ENCODE measurements around the gene NPB. TPM values are rescaled to one million over a fixed set of nuclear protein-coding genes. Genes with fewer than 3 reads are reported as not detected.
A peak's percentile ranks its signal among the peaks of the same experiment; 100 is the strongest.

The NPB gene
- total and polyA plus RNA-seq, 2 of the 8 experiments (the other 6 are each of a cell fraction or from before 2014, with no cell fraction given) = 1.5 to 2.5 TPM

- Histone ChIP-seq H3K27me3 (replicated peaks in 1 of 4; ENCODE audit: control insufficient read depth in 3 of 4, extremely low read depth in 1 of 4, insufficient read depth in 3 of 4, low read length in 3 of 4) (no peaks in the 10 kb centered on the region), H3K27ac (ENCODE audit: low read depth, low read length) (no peak overlapping the region), H4K5ac (ENCODE audit: insufficient read length, low read depth, low read length) (no peak overlapping the region)
These were observed 17.5 kb upstream of the NPB start for GRCh38 chr17:81884520-81884919.

More at GRCh38 chr17:81884520-81884919, 17.5 kb upstream of the NPB start:
- TF ChIP-seq POLR2AphosphoS5 (IDR thresholded peaks at IDR 0.05; ENCODE audit: low read depth, low read length) = 0 out of 2 replicates have a peak, but pooled peaks have one; percentile 50
- no peak for TF ChIP-seq ZNF274 (IDR thresholded peaks at IDR 0.05; ENCODE audit: borderline replicate concordance, extremely low read depth, low read length)
- TF ChIP-seq TEAD4 (IDR thresholded peaks at IDR 0.05; ENCODE audit: low read depth, low read length) = no peak
- TF ChIP-seq CHD1 (IDR thresholded peaks at IDR 0.05; ENCODE audit: low read depth, low read length) = no peak
- no peak overlapping the region for H2BK5ac ChIP-seq (ENCODE audit: low read depth, low read length)
- H2BK120ac ChIP-seq (replicated peaks; ENCODE audit: low read depth, low read length) = no peak overlapping the region
- H3K4me2 ChIP-seq (ENCODE audit: insufficient read depth in 1 of 2, low read depth in 2 of 2, low read length in 2 of 2) = no peak overlapping the region
- CTCF ChIA-PET (ENCODE audit: partially characterized antibody) = interaction anchor here (0.8 to 3.9 kb wide), 2 partner anchors 15 to 62 kb away, joined by 3 to 24 read pairs; partner anchors contain the start of gene ARHGDIA
- no peak overlapping the region for H3K4ac ChIP-seq (replicated peaks; ENCODE audit: insufficient read length, low read depth, low read length)
- H3K56ac ChIP-seq (replicated peaks; ENCODE audit: insufficient read length, low read depth, low read length) = no peak overlapping the region
- H3K36me3 ChIP-seq (ENCODE audit: control insufficient read depth in 2 of 4, insufficient read depth in 4 of 4, low read length in 3 of 4) = peaks cover 31 to 60% (median 38%) of the 10 kb centered on the region in 4 experiments
- peaks cover 13% of the 10 kb centered on the region for H3K79me1 ChIP-seq (ENCODE audit: low read depth, low read length)
- no peak overlapping the region for H2AFZ ChIP-seq (ENCODE audit: low read length)
- H3K9me3 ChIP-seq (ENCODE audit: insufficient read depth in 2 of 2, low read depth in 1 of 2, low read length in 1 of 2) = no peaks in the 10 kb centered on the region
- H4K8ac ChIP-seq (ENCODE audit: extremely low read depth, insufficient read depth, low read length) = no peak overlapping the region
- H2AK5ac ChIP-seq (ENCODE audit: low read depth, low read length) = no peak overlapping the region
- H3K9ac ChIP-seq (replicated peaks in 1 of 4; ENCODE audit: extremely low read depth in 1 of 4, low read depth in 3 of 4, low read length in 3 of 4) = no peak overlapping the region
- H4K20me1 ChIP-seq (replicated peaks in 1 of 2; ENCODE audit: control insufficient read depth in 1 of 2, insufficient read depth in 2 of 2, low read length in 2 of 2) = peaks cover 19 to 23% of the 10 kb centered on the region in 2 experiments
- H2BK12ac ChIP-seq (ENCODE audit: low read depth, low read length) = no peak overlapping the region
- POLR2A ChIA-PET (ENCODE audit: partially characterized antibody) = interaction anchor here (0.7 to 12.3 kb wide), 15 partner anchors 8 to 176 kb away, joined by 3 to 151 read pairs (median 4); partner anchors contain the start of genes ARHGDIA, CENPX, NPB and P4HB
- H3K4me1 ChIP-seq (replicated peaks in 1 of 4; ENCODE audit: control insufficient read depth in 3 of 4, insufficient read depth in 4 of 4, low read length in 3 of 4) = no peaks in the 10 kb centered on the region
- H3K14ac ChIP-seq (ENCODE audit: insufficient read length) = no peak overlapping the region
- no peak overlapping the region for H3K18ac ChIP-seq (ENCODE audit: extremely low read depth, low read length)
- H3K4me3 ChIP-seq (ENCODE audit: extremely low read depth in 1 of 4, insufficient read depth in 2 of 4, low read depth in 3 of 4, low read length in 4 of 4) = no peak overlapping the region
- no peak overlapping the region for H2BK20ac ChIP-seq (ENCODE audit: low read length)
- no peak overlapping the region for H4K91ac ChIP-seq (replicated peaks; ENCODE audit: insufficient read length, low read length)
- no peak for FAIRE-seq
- no peak overlapping the region for H2BK15ac ChIP-seq (ENCODE audit: low read length)
- no peak overlapping the region for H3K23ac ChIP-seq (ENCODE audit: insufficient read length)
- H3K79me2 ChIP-seq (ENCODE audit: control insufficient read depth in 1 of 2, insufficient read depth in 2 of 2, low read length in 2 of 2) = peaks cover 0 to 20% of the 10 kb centered on the region in 2 experiments; a peak in 3 of 4 replicates
- DNase-seq (ENCODE audit: low read depth in 1 of 2, low spot score in 2 of 2) = no peak
- no peaks in the 10 kb centered on the region for H3K23me2 ChIP-seq (ENCODE audit: low read depth, low read length)
- WGBS, 2 experiments (ENCODE audit: extremely low coverage in 1 of 2, insufficient coverage in 1 of 2, insufficient read length in 1 of 2, insufficient replicate concordance in 2 of 2, low coverage in 1 of 2, low lambda C conversion rate in 2 of 2, missing lambda C conversion rate in 1 of 2) = 92% methylated on average over 10 of the region's 11 CpGs; no CpG with 5 or more reads in 1 of the 2 experiments
